NB4 (cell line): ENCODE measurements around the gene SESN3.

Experiments
- CTCF ChIP-seq: IDR thresholded peaks from one replicate; pipeline ENCODE4 v1.5.1; 2012; ENCODE audit warnings: low read depth, low read length
- MAX ChIP-seq: IDR thresholded peaks from 2 replicates; pipeline ENCODE4 v1.6.1; 2011; ENCODE audit warnings: low read depth, low read length
- MYC ChIP-seq: IDR thresholded peaks from 2 replicates; pipeline ENCODE4 v1.6.1; 2011; ENCODE audit warnings: low read depth, low read length
- POLR2A ChIP-seq: IDR thresholded peaks from 2 replicates; pipeline ENCODE4 v1.6.1; 2011; ENCODE audit warnings: mild to moderate bottlenecking; ENCODE audit not compliant: insufficient read length; ENCODE audit errors: extremely low read depth

DNA sequence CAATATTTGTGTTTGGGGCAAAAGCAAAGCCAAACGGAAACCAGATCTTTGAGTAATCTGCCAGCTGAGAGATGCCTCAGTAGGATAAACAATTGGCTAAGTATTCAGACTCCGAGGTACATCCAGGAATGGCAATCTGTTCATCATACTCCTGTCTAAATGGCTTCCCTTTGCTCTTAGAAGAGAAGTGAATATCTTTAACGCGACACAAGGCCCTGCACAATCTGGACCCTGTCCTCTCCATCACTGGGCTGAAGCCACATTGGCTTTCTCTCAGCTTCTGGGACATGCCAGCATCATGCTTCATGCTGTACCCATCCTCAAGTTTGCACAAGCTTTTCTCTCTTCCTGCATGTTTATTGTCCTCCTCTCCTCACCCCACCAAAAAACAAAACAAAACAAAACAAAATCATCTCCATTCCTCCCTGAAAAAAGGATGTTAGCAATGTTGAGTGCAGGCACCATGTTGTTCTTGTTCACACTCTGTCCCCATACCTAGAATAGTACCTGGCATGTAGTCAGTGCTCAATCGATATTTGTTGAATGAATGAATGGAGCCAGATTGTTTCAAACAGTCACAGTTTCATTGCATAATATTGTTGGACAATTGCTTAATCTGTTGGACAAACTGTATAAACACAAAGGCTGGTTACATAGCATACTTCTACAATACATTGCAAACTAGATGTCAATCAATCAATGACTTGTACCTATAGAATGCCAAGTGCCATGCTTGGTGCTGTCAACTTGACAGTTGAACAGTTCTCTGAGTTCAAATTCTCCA, 38.2 kb upstream of the SESN3 start:
- TF ChIP-seq POLR2A = no peak
- TF ChIP-seq CTCF = no peak
- TF ChIP-seq MYC = no peak
- no peak for TF ChIP-seq MAX
